Bronchus fibroblast of lung (primary cell): Measurements from ENCODE around the gene MEOX2. TPM values are rescaled to one million over a fixed set of nuclear protein-coding genes. Genes with fewer than 3 reads are reported as not detected.

Source experiments
- total RNA-seq: library from RNA; depleted of rRNA; stranded (reverse); fragments of >200 nt; gene quantifications from 2 replicates; pipeline ENCODE4 v1.2.3, GENCODE V29; 2015

Gene MEOX2
- total RNA-seq: 1.5 and 1.9 TPM in 2 replicates

GRCh38 chr7:15686295-15686956 lies at the start of gene MEOX2:
MEOX2 (minus strand) TSS chr7:15686683; CDS start chr7:15686402, 281 bp downstream.

GRCh38 chr7:15561835-15562234 lies 124.6 kb downstream of the MEOX2 start, which contains the start of gene AGMO:
AGMO (minus strand) TSS chr7:15562015.

Other genes starting within 250 kb of the MEOX2 start
- gene AGMO, start 124.7 kb downstream of the MEOX2 start, total RNA-seq: not detected in 2 replicates